ENCODE measurements around the gene BCL2L1.
"Not testable (repeated sequence)": the region's sequence is repeated elsewhere in the genome, so short reads cannot be mapped to it uniquely, and the experiment has no call there.

Gene BCL2L1

GRCh38 chr20:31722257-31723068 is at the start of gene BCL2L1:
BCL2L1 (minus strand) TSS chr20:31722868; CDS start chr20:31722218, 650 bp downstream.
- DNase-seq, result peak; percentile 64

- DNase-seq, result no peak
Measured at GRCh38 chr20:31770243-31770642, 47.6 kb upstream of the BCL2L1 start.

DNA sequence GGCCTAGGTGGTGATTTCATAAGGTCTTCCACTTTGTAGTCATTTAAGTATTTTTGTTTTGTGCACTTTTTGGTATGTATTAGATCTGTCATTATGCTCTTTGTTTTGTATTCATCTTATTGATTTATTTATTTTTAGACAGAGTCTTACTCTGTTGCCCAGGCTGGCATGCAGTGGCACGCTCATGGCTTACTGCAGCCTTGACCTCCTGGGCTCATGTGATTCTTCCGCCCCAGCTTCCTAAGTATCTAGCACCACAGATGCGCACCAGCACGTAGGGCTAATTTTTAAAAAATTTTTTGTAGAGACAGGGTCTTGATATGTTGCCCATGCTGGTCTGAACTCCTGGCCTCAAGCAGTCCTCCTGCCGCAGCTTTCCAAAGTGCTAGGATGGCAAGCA is 47.0 kb upstream of the BCL2L1 start:
- no peak for DNase-seq

DNA sequence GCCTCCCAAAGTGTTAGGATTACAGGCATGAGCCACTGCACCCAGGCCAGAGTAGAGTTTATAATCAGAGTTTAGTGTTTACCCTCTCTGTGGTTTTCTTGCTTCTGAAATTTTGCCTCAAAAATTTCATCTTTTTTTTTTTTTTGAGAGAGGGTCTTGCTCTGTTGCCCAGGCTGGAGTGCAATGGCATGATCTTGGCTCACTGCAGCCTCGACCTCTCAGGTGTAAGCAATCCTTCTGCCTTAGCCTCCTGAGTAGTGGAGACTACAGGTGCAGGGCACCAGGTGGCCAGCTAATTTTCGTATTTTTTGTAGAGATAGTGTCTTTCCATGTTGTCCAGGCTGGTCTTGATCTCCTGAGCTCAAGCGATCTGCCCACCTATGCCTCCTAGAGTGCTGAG is 45.1 kb upstream of the BCL2L1 start:
- DNase-seq, result no peak

GRCh38 chr20:31764641-31765305 is 42.1 kb upstream of the BCL2L1 start:
- no peak for DNase-seq

GRCh38 chr20:31760519-31761240 is 38.0 kb upstream of the BCL2L1 start:
- no peak for DNase-seq

DNA sequence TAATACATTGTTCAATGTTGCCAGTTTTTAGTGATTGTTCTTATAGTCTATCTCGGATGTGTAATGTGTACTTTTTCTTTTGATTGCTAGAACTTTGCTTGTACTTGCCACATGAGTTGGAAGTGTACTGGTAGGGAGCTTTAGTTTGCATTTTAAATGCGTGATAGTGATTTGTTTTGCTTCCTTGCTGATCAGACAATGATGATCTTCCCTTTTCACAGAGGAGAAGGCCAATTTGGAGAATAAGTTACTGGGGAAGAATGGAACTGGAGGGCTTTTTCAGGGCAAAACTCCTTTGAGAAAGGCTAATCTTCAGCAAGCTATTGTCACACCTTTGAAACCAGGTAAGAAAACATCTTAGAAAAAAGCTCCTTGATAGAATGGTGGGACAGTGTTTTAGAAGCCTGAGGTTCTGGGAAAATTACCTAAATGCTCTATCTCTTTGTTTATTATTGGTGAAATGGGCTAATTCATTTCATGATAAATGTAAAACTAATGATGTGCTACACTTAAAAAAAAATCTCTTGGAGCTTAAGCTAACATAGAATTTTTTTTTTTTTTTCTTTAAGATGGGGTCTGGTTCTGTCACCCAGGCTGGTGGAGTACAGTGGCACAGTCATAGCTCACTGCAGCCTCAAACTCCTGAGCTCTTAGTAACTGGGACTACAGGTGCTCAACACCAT is 37.3 kb upstream of the BCL2L1 start:
- no peak for DNase-seq

DNA sequence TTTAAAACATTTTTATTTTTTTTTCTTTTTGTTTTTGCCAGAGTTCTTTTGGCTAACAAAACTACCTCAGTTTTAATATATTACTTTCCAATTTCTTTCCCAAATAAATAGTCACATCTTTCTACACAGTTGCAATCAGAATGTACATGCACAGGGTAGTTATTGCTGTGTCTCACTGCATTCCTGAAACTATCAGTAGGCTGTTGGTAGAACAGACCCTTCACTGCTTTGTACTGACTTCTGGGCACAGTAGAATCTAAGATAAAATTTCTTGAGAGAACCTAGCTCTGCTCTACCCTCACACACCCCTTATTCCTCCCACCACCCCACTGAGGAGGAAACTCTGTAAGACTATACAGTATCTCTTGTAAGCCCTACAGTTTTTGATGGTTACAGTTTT is 36.3 kb upstream of the BCL2L1 start:
- DNase-seq, result no peak

DNA sequence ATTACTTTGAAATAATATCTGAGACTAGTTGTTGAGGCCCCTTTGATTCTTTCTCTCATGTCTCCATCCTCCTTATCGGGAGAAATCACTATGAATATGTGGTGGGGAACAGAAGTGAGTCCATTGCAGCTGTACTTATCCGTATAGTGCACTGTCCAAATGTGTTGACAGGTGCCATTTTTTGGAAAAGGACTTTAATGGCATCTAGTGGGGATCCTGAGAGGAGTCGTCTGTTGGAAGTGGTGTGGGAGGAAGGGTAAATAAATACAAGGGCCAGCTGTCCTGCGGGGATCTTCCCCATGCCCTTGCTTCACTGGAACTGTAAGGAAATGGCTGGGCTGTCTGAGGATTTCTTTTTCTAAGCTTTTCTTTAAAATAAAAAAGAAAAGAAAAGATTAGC is 35.9 kb upstream of the BCL2L1 start:
- DNase-seq, result no peak

GRCh38 chr20:31757254-31757653 is 34.6 kb upstream of the BCL2L1 start:
- no peak for DNase-seq

DNA sequence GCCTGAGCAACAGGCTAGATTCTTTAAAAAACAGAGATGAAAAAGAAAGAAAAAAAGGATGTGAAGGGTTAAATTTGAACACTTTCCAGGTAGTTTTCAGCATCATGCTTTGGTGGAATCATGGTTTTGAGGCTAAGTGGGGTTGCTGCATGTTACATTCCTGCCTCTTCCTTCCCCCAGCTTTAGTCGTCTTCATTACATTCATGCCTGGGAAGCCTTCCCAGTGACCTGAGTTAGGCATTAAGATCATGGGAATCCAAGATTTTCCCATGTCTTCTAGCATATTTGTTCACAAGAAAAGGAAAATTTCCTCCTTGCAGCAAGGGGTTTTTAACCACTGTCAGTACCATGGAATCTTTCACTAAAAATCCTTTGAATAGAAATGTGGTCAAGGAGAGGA is 28.5 kb upstream of the BCL2L1 start:
- no peak for DNase-seq

DNA sequence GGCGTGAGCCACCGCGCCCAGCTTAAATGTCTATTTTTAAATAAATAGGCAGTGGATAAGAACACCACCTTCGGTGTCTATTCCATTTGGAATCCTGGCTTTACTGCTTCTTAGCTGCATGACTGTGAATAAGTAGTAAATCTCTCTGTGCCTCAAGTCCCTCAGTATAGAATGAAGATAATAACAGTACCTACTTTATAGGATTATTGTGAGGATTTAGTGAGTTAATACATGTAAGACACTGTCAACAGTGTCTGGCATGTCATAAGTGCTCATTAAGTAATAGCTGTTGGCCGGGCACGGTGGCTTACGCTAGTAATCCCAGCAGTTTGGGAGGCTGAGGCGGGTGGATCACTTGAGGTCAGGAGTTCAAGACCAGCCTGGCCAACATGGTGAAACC is 26.6 kb upstream of the BCL2L1 start:
- DNase-seq, result no peak

- DNase-seq, result no peak
Measured at GRCh38 chr20:31747640-31748039, 25.0 kb upstream of the BCL2L1 start.

DNA sequence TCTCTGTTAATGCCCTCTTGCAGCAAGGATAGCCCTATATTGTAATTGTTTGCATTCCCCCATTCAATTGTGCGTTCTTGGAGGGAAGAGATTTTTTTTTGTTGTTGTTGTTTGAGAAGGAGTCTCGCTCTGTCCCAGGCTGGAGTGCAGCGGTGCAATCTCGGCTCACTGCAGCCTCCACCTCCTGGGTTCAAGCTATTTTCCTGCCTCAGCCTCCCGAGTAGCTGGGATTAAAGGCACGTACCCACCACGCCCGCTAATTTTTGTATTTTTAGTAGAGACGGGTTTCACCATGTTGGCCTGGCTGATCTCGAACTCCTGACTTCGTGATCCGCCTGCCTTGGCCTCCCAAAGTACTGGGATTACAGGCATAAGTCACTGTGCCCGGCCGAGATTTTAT is 24.4 kb upstream of the BCL2L1 start:
- DNase-seq, result not testable (repeated sequence)

DNA sequence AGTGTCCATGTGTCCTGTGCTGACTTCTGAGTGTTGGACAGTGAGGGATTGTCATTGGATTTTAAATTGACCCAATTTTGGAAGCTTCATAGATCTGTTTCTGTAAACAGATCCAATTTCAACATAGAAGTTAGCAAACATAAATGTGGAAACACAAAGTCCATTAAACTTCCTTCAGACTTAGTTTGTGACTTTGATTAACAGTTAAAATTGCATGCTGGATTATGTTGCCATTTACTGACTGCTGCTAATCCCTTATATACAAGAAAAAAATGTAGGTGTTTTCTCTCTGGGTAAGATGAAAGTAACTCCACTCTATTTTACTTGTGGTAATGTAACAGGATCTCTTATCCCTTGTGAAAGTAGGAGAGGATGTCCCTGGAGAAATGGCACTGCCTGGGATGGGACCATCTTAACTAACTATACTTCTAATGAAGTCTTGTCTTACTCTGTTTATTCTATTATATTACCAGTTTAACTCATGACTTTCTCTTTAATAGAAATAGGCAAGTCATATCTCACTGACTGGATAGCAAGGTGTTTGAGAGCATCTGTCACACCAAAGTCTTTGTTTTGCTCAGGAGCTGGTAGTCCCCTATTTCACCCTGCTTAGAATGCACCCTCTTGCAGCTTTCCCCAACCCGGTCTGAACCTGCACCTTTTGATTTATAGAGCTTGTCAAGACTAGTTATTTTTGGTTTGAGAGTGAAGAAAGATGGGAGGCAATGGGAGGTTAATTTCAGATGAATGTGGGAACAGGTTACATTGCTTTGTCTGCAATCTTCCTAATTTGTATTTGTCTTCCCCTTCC is 23.6 kb upstream of the BCL2L1 start:
- DNase-seq, result no peak

- DNase-seq, result no peak
Measured at GRCh38 chr20:31740656-31741323, 18.1 kb upstream of the BCL2L1 start.

- DNase-seq, result no peak
Measured at GRCh38 chr20:31740208-31740607, 17.5 kb upstream of the BCL2L1 start.

- no peak for DNase-seq
Measured at GRCh38 chr20:31739550-31739977, 16.9 kb upstream of the BCL2L1 start.

GRCh38 chr20:31738729-31739549 is 16.3 kb upstream of the BCL2L1 start, which contains the start of gene TPX2:
TPX2 (plus strand) TSS chr20:31739290; CDS start chr20:31757477, 18,187 bp downstream.
- DNase-seq, result peak; percentile 99

DNA sequence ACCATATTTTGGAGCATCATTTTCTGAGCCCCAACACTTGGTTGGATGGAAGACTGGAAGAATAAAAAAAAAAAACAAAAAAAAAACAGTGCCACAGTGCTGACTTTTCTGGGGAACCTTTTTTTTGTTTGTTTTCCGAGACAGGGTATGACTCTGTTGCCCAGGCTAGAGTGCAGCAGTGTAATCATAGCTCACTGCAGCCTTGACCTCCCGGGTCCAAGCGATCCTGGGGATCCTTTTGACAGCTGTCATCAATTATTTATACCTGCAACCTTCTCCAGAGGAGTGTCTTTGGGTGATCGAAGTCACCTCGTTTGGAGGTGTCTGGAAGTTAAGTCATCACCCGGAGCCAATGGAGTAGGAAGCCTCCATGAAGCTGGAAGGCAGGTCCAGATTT is 8.7 kb upstream of the BCL2L1 start:
- no peak for DNase-seq

Data from NCI-H1694 treated with DMSO at 0.1 percent for 48 hours (cell line).